ENCODE data around the gene MRPL22.
A peak's percentile ranks its signal among the peaks of the same experiment; 100 is the strongest.
"Not testable (repeated sequence)": the region's sequence is repeated elsewhere in the genome, so short reads cannot be mapped to it uniquely, and the experiment has no call there.

The MRPL22 gene

GRCh38 chr5:154940772-154941620, at the start of gene MRPL22:
MRPL22 (plus strand) TSS chr5:154941073; CDS start chr5:154941111, 38 bp downstream.
- peak; percentile 95 to 97 for DNase-seq

GRCh38 chr5:154892369-154892771, 48.5 kb upstream of the MRPL22 start:
- DNase-seq: no peak

GRCh38 chr5:154893381-154893780, 47.5 kb upstream of the MRPL22 start:
- no peak for DNase-seq

- no peak for DNase-seq
Measured at GRCh38 chr5:154895606-154896561, 45.0 kb upstream of the MRPL22 start.

- no peak for DNase-seq
Measured at GRCh38 chr5:154896562-154897165, 44.2 kb upstream of the MRPL22 start.

GRCh38 chr5:154898210-154898609, 42.7 kb upstream of the MRPL22 start:
- no peak for DNase-seq

- DNase-seq: no peak
Measured at GRCh38 chr5:154899151-154899816, 41.6 kb upstream of the MRPL22 start.

- no peak for DNase-seq
Measured at GRCh38 chr5:154900066-154900465, 40.8 kb upstream of the MRPL22 start.

GRCh38 chr5:154901276-154901675, 39.6 kb upstream of the MRPL22 start:
- no peak for DNase-seq

- no peak for DNase-seq
Measured at GRCh38 chr5:154901913-154902312, 39.0 kb upstream of the MRPL22 start.

- DNase-seq: not testable (repeated sequence)
Measured at GRCh38 chr5:154905601-154906000, 35.3 kb upstream of the MRPL22 start.

GRCh38 chr5:154916874-154917273, 24.0 kb upstream of the MRPL22 start:
- no peak for DNase-seq

GRCh38 chr5:154917757-154918156, 23.1 kb upstream of the MRPL22 start:
- no peak for DNase-seq

- DNase-seq: no peak
Measured at GRCh38 chr5:154923441-154924430, 17.1 kb upstream of the MRPL22 start.

- no peak for DNase-seq
Measured at GRCh38 chr5:154933537-154933936, 7.3 kb upstream of the MRPL22 start.

- DNase-seq: no peak
Measured at GRCh38 chr5:154934881-154935280, 6.0 kb upstream of the MRPL22 start.

- DNase-seq: no peak
Measured at GRCh38 chr5:154937186-154937717, 3.6 kb upstream of the MRPL22 start.

GRCh38 chr5:154937718-154938466, 3.0 kb upstream of the MRPL22 start, which contains the start of gene GEMIN5:
GEMIN5 (minus strand) TSS chr5:154938211; CDS start chr5:154938133, 78 bp downstream.
- peak; percentile 85 to 86 for DNase-seq

GRCh38 chr5:154939387-154939786, 1.5 kb upstream of the MRPL22 start:
- not testable (repeated sequence) for DNase-seq

GRCh38 chr5:154940375-154940771, 500 bp upstream of the MRPL22 start:
- DNase-seq: no peak

Data from CD4-positive, alpha-beta T cell treated with Interleukin-4 for 1 hour (primary cell).